ENCODE measurements around the gene MINDY2.
"Not testable (repeated sequence)": the region's sequence is repeated elsewhere in the genome, so short reads cannot be mapped to it uniquely, and the experiment has no call there.

MINDY2 gene

GRCh38 chr15:58833681-58834426 is 62.8 kb downstream of the MINDY2 start:
- not testable (repeated sequence) for DNase-seq

GRCh38 chr15:58839485-58839884 is 68.4 kb downstream of the MINDY2 start:
- DNase-seq: no peak

- DNase-seq: no peak
Observed at GRCh38 chr15:58840048-58840447, 68.9 kb downstream of the MINDY2 start.

- no peak for DNase-seq
Observed at GRCh38 chr15:58842713-58843396, 71.8 kb downstream of the MINDY2 start.

- not testable (repeated sequence) for DNase-seq
Observed at GRCh38 chr15:58851205-58851604, 80.1 kb downstream of the MINDY2 start.

- no peak for DNase-seq
Observed at GRCh38 chr15:58852347-58852746, 81.2 kb downstream of the MINDY2 start.

GRCh38 chr15:58854593-58854992 is 83.5 kb downstream of the MINDY2 start:
- no peak for DNase-seq

GRCh38 chr15:58856086-58856485 is 85.0 kb downstream of the MINDY2 start:
- no peak for DNase-seq

GRCh38 chr15:58856621-58857020 is 85.5 kb downstream of the MINDY2 start:
- not testable (repeated sequence) for DNase-seq

- no peak for DNase-seq
Observed at GRCh38 chr15:58862326-58862725, 91.2 kb downstream of the MINDY2 start.

- DNase-seq: no peak
Observed at GRCh38 chr15:58864602-58865424, 93.7 kb downstream of the MINDY2 start.

GRCh38 chr15:58865425-58865880 is 94.4 kb downstream of the MINDY2 start:
- DNase-seq: no peak

GRCh38 chr15:58867926-58868325 is 96.8 kb downstream of the MINDY2 start:
- DNase-seq: no peak

- DNase-seq: no peak
Observed at GRCh38 chr15:58870451-58870850, 99.3 kb downstream of the MINDY2 start.

GRCh38 chr15:58873267-58873666 is 102.2 kb downstream of the MINDY2 start:
- DNase-seq: no peak

- no peak for DNase-seq
Observed at GRCh38 chr15:58875343-58875742, 104.2 kb downstream of the MINDY2 start.

GRCh38 chr15:58876306-58877106 is 105.4 kb downstream of the MINDY2 start:
- no peak for DNase-seq

GRCh38 chr15:58877999-58878825 is 107.1 kb downstream of the MINDY2 start:
- DNase-seq: no peak

GRCh38 chr15:58880320-58880719 is 109.2 kb downstream of the MINDY2 start:
- no peak for DNase-seq

GRCh38 chr15:58882243-58882642 is 111.1 kb downstream of the MINDY2 start:
- no peak for DNase-seq

GRCh38 chr15:58883926-58884325 is 112.8 kb downstream of the MINDY2 start:
- DNase-seq: not testable (repeated sequence)

GRCh38 chr15:58886921-58887320 is 115.8 kb downstream of the MINDY2 start:
- DNase-seq: no peak
